Stomach (tissue), 9 donors: ENCODE measurements around the gene NTM. TPM values are rescaled to one million over a fixed set of nuclear protein-coding genes. Genes with fewer than 3 reads are reported as not detected.

Source experiments
- DNase-seq, 2 donors: peaks; one replicate each; pipeline versions ENCODE4 v3.0.0 to v3.0.0-alpha.2; 2013 to 2019
- H3K27ac ChIP-seq, 5 donors: fragments of 200-600 bp in 4 of 5; sonication (generic) in 4 of 5; one replicate each; pipeline ENCODE4 v1.5.1; 2013 to 2019; ENCODE audit warnings: mild to moderate bottlenecking in 1 of 5, moderate library complexity in 1 of 5
- H3K27me3 ChIP-seq, 3 donors: fragments of 200-600 bp; sonication (generic); one replicate each; pipeline ENCODE4 v1.5.1; 2017 to 2019; ENCODE audit warnings: mixed run types in 1 of 3
- H3K36me3 ChIP-seq, 4 donors: fragments of 200-600 bp; sonication (generic); 1 replicate in 3 of 4; 2 replicates in 1 of 4; pipeline ENCODE4 v1.5.1; 2016 to 2019
- H3K4me1 ChIP-seq, 4 donors: fragments of 200-600 bp; sonication (generic); one replicate each; pipeline ENCODE4 v1.5.1; 2016 to 2019
- H3K4me3 ChIP-seq, 4 donors: fragments of 200-600 bp; sonication (generic) in 3 of 4; one replicate each; pipeline ENCODE4 v1.5.1; 2016 to 2019; ENCODE audit warnings: mild to moderate bottlenecking in 1 of 4
- H3K9me3 ChIP-seq, 4 donors: fragments of 200-600 bp; sonication (generic); one replicate each; pipeline ENCODE4 v1.5.1; 2016 to 2019
- EP300 ChIP-seq: sonication (generic); formaldehyde crosslinking; IDR thresholded peaks from one replicate; pipeline ENCODE4 v1.6.1; 2017; ENCODE audit warnings: antibody characterized with exemption
- POLR2A ChIP-seq, 4 donors: fragments of 450-650 bp; IDR thresholded peaks; one replicate each; pipeline ENCODE4 v1.6.1; 2016; ENCODE audit warnings: antibody characterized with exemption in 4 of 4, control low read depth in 2 of 4, mild to moderate bottlenecking in 1 of 4, moderate library complexity in 1 of 4
- POLR2AphosphoS5 ChIP-seq, 3 donors: sonication (generic); formaldehyde crosslinking; IDR thresholded peaks; one replicate each; pipeline ENCODE4 v1.6.1; 2016; ENCODE audit warnings: antibody characterized with exemption in 3 of 3
- WGBS, 5 donors: extraction: QIAGEN DNeasy Blood & Tissue Kit in 3 of 5; methylation state at CpG; one replicate each; pipeline versions ENCODE4 v1.1.5 to v1.1.7; 2013 to 2018; 5-methylcytosine and 5-hydroxymethylcytosine counted together
- intact Hi-C: fragments of 100-400 bp; cut with DNase I; formaldehyde crosslinking; loops from one replicate; pipeline ENCODE4 v1.15.1; 2023; ENCODE audit warnings: low total_unique reads
- polyA plus RNA-seq, 3 donors: library from polyadenylated mRNA; stranded (reverse); fragments of 200-250 nt; gene quantifications; one replicate each; pipeline ENCODE4 v1.2.3, GENCODE V29; 2013
- total RNA-seq, 5 donors: library from RNA; depleted of rRNA; stranded (reverse); fragments of >200 nt; gene quantifications; one replicate each; pipeline versions ENCODE4 v1.1.0 to v1.2.3, GENCODE V29; 2014 to 2016
- TF ChIP-seq, protein P1 (sequence below), 7 experiments: fragments of 450-650 bp in 4 of 7; fragments of 200-600 bp in 3 of 7; sonication (generic) in 3 of 7; IDR thresholded peaks; one replicate each; pipeline ENCODE4 v1.5.1; 2016 to 2019; ENCODE audit warnings: antibody characterized with exemption in 7 of 7, control low read depth in 2 of 7, mild to moderate bottlenecking in 1 of 7
- donor health status: healthy with polysubstance abuse.
- donor health status: Bipolar disorder and iron deficiency.
- donor health status: healthy.

The NTM gene
- total and polyA plus RNA-seq, 8 donors: 0.50 to 8.4 (median 1.3) TPM; not detected in 3

DNA sequence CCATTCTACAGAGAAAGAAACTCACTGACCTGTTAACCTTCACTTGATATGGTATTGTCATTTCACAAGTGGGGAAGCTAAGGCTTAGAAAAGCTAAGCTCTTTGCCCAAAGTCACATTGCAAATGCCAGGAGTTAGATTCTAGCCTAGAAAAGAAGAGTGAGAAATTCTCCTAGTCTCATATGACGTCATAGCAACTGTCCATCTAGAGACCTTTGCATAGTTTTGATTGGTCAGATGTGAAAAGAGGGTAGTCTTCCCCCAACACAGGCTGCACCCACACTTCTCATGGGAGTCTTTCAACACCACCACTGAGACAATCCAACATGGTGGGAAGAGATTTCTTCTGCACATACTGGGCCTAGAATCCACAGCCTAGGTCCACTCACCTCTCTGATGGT, 197.9 kb downstream of the NTM start:
- 68 to 84% (median 75%) methylated on average over 1 of the region's 1 CpG for WGBS, 5 donors
- Histone ChIP-seq H3K9me3 (no peaks in the 10 kb centered on the region), H3K4me1 (no peaks in the 10 kb centered on the region), H3K36me3 (no peaks in the 10 kb centered on the region), H3K27me3 (peaks cover 0 to 12% (median 0%) of the 10 kb centered on the region in 3 donors), H3K27ac (no peak overlapping the region), H3K4me3 (no peak overlapping the region)
- intact Hi-C loops: no loop called here
- DNase-seq: no peak
- TF ChIP-seq POLR2AphosphoS5 (IDR thresholded peaks at IDR 0.05) (no peak), EP300 (no peak), POLR2A (IDR thresholded peaks at IDR 0.05) (no peak)
- TF ChIP-seq, protein P1, sequence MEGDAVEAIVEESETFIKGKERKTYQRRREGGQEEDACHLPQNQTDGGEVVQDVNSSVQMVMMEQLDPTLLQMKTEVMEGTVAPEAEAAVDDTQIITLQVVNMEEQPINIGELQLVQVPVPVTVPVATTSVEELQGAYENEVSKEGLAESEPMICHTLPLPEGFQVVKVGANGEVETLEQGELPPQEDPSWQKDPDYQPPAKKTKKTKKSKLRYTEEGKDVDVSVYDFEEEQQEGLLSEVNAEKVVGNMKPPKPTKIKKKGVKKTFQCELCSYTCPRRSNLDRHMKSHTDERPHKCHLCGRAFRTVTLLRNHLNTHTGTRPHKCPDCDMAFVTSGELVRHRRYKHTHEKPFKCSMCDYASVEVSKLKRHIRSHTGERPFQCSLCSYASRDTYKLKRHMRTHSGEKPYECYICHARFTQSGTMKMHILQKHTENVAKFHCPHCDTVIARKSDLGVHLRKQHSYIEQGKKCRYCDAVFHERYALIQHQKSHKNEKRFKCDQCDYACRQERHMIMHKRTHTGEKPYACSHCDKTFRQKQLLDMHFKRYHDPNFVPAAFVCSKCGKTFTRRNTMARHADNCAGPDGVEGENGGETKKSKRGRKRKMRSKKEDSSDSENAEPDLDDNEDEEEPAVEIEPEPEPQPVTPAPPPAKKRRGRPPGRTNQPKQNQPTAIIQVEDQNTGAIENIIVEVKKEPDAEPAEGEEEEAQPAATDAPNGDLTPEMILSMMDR (IDR thresholded peaks at IDR 0.05): no peak

DNA sequence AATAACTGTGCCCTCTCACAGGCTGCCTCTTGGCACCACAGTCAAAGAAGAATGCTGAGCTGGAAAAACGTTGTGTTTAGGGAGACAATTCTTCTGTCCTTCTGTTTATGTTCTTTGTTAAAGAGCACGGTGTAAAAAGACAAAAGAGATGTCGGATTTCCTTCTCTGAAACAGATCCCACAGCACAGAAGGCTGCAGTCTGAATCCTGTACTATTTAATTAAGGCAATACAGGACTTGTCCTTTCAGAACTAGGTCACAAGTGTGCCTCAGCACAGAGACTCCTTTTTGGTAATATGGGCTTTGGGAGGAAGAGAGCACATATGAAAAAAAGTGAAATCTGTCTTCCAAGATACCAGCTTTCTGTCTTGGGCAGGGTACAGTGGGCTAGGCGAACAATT, 201.2 kb downstream of the NTM start:
- Histone ChIP-seq H3K4me1 (no peaks in the 10 kb centered on the region), H3K27me3 (peaks cover 0 to 14% (median 0%) of the 10 kb centered on the region in 3 donors), H3K9me3 (no peaks in the 10 kb centered on the region), H3K4me3 (no peak overlapping the region), H3K27ac (no peak overlapping the region), H3K36me3 (no peaks in the 10 kb centered on the region)
- no peak for TF ChIP-seq POLR2A (IDR thresholded peaks at IDR 0.05)
- TF ChIP-seq, protein P1 (IDR thresholded peaks at IDR 0.05): no peak
- WGBS, 5 donors: 35 to 44% (median 41%) methylated on average over 4 of the region's 4 CpGs
- DNase-seq: no peak
- intact Hi-C loops: no loop called here

DNA sequence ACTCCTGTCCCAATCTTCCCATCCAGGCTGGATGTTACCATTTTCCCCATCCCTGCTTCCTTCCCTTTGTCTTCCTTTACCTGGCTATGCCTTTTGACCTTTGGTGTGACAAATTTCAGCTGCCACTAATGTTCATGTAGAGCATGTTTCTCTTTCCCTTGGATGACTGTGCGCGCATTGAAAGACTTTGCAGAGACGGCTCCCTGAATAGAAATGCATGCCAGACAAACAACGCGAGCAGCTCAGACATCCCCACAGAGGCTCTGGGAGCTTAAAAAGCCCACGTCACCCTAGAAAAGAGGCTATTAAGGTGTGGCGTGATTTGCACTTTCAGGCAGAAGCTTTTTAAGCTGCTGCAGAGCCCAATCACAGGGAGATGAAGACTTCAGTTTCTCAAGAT, 202.0 kb downstream of the NTM start:
- peaks cover 0 to 14% (median 0%) of the 10 kb centered on the region in 3 donors for H3K27me3 ChIP-seq
- intact Hi-C loops: no loop called here
- TF ChIP-seq EP300: no peak
- TF ChIP-seq POLR2AphosphoS5 (IDR thresholded peaks at IDR 0.05): no peak
- no peak for TF ChIP-seq POLR2A (IDR thresholded peaks at IDR 0.05)
- TF ChIP-seq, protein P1 (IDR thresholded peaks at IDR 0.05): no peak
- H3K9me3 ChIP-seq: no peaks in the 10 kb centered on the region
- H3K4me1 ChIP-seq: no peaks in the 10 kb centered on the region
- no peaks in the 10 kb centered on the region for H3K36me3 ChIP-seq
- no peak overlapping the region for H3K27ac ChIP-seq
- no peak overlapping the region for H3K4me3 ChIP-seq
- 64 to 76% (median 71%) methylated on average over 7 of the region's 7 CpGs for WGBS, 5 donors
- DNase-seq: no peak

DNA sequence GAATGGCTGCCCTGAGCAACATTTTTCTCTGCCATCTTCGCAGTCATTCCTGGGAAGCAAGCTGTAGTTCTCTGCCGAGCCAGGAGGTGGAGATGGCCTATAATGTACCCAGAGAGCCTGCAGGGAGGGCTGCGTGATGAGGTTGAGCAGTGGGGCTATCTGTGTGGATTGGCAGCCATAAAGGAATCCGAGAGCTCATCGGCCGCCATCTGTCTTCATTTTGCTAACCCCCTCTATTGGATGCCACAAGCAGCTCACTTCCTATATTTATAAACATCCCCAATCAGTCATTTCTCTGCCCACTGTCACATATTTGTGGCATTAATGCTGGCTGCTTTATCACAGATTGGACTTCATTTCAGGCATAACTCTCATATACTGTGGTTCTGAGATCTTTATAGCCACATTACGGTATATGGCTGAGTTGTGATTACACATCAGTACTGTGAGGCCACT, 209.5 kb downstream of the NTM start:
- intact Hi-C loops: no loop called here
- WGBS, 5 donors: 54 to 62% (median 58%) methylated on average over 7 of the region's 7 CpGs
- no peaks in the 10 kb centered on the region for H3K36me3 ChIP-seq
- no peaks in the 10 kb centered on the region for H3K4me1 ChIP-seq
- no peak overlapping the region for H3K27ac ChIP-seq
- H3K9me3 ChIP-seq: no peaks in the 10 kb centered on the region
- peaks cover 0 to 12% (median 0%) of the 10 kb centered on the region in 3 donors for H3K27me3 ChIP-seq
- H3K4me3 ChIP-seq: no peak overlapping the region
- TF ChIP-seq, protein P1 (IDR thresholded peaks at IDR 0.05): no peak
- no peak for TF ChIP-seq POLR2A (IDR thresholded peaks at IDR 0.05)
- no peak for TF ChIP-seq EP300
- no peak for TF ChIP-seq POLR2AphosphoS5 (IDR thresholded peaks at IDR 0.05)
- peak in 1 of 2 donors; percentile 32 for DNase-seq
